Body of pancreas (tissue), 4 donors: ENCODE results near the gene NPTX1. TPM values are rescaled to one million over a fixed set of nuclear protein-coding genes. Genes with fewer than 3 reads are reported as not detected.

ENCODE experiments used
- ATAC-seq: fragments of 150-250 bp; one replicate; pipeline ENCODE4 v1.9.1; 2016
- DNase-seq, 4 donors: peaks; one replicate each; pipeline ENCODE4 v3.0.0-alpha.2; 2019
- H3K27ac ChIP-seq, 4 donors: fragments of 200-600 bp; sonication (generic); 1 replicate in 3 of 4; 2 replicates in 1 of 4; pipeline versions ENCODE4 v1.5.1 to v1.6.1; 2016 to 2019; ENCODE audit warnings: mild to moderate bottlenecking in 1 of 4, mixed read lengths in 1 of 4, moderate library complexity in 1 of 4
- H3K27me3 ChIP-seq, 2 donors: fragments of 200-600 bp; sonication (generic); one replicate each; pipeline ENCODE4 v1.6.0; 2016; ENCODE audit warnings: mild to moderate bottlenecking in 1 of 2
- H3K36me3 ChIP-seq, 2 donors: fragments of 200-600 bp; sonication (generic); replicated peaks in 1 of 2; 2 replicates each; pipeline ENCODE4 v1.5.1; 2016; ENCODE audit warnings: low read depth in 2 of 2; ENCODE audit not compliant: insufficient read depth in 1 of 2
- H3K4me1 ChIP-seq: fragments of 200-600 bp; sonication (generic); one replicate; pipeline ENCODE4 v1.6.0; 2016
- H3K4me3 ChIP-seq, 2 donors: fragments of 200-600 bp; sonication (generic); 1 replicate in 1 of 2; 2 replicates in 1 of 2; pipeline ENCODE4 v1.5.1; 2016 to 2019
- H3K9me3 ChIP-seq, 3 donors: fragments of 200-600 bp; sonication (generic); 1 replicate in 2 of 3; 2 replicates in 1 of 3; pipeline ENCODE4 v1.5.1; 2016
- POLR2A ChIP-seq, 3 donors: fragments of 450-650 bp; IDR thresholded peaks; one replicate each; pipeline ENCODE4 v1.6.1; 2016; ENCODE audit warnings: antibody characterized with exemption in 3 of 3, mild to moderate bottlenecking in 2 of 3
- WGBS, 2 donors: methylation state at CpG; one replicate each; pipeline ENCODE4 v1.1.5; 2017; 5-methylcytosine and 5-hydroxymethylcytosine counted together
- intact Hi-C: fragments of 100-400 bp; cut with DNase I; formaldehyde crosslinking; loops from one replicate; pipeline ENCODE4 v1.15.1; 2023
- total RNA-seq, 2 donors: library from RNA; depleted of rRNA; stranded (reverse); fragments of >200 nt; gene quantifications; one replicate each; pipeline ENCODE4 v1.1.0, GENCODE V29; 2016
- TF ChIP-seq, protein P1 (sequence below), 7 experiments: fragments of 450-650 bp in 4 of 7; fragments of 200-600 bp in 3 of 7; sonication (generic) in 3 of 7; IDR thresholded peaks; one replicate each; pipeline ENCODE4 v1.5.1; 2016 to 2019; ENCODE audit warnings: antibody characterized with exemption in 7 of 7

The NPTX1 gene
- total RNA-seq, 2 donors from 2014 or later, result 0.26 TPM; not detected in 1

DNA sequence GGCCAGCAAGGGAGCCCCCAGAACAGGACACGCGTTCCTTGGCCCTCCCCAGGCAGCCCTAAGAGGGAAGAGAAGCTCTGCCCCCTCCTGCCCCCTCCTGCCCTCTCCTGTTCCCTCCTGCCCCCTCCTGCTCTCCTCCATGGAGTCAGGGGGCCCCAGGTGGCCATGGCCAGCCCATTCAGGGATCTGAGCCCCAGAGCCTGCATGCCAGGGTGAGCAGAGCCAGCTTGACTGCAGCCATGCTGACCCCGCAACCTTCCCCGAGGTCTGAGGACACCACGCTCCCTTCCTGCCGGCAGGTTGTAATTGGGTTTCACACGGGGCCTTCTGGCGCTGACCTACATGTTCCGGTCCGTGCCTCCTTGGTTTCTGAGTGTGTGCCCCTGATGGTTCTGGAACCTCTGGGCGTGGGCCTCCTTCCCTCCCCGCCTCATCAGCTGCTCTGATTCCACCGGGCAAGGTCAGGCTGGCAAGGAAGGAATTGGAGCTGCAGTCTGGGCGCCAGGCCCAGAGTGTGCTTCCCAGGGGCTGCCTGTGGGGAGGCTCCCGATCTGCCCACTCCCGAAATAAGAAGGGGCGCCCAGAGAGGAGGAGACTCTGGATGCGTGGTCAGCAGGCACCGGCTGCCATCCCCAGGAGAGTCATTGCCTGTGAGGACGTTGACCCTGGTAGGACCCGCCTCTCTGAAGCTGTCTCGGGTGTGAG lies 23.7 kb upstream of the NPTX1 start:
- WGBS, 2 donors, result 56 to 66% methylated on average over 4 to 22 of the region's 22 CpGs

GRCh38 chr17:80499560-80499959 lies 23.2 kb upstream of the NPTX1 start:
- WGBS, 2 donors, result 46 to 67% methylated on average over 9 of the region's 9 CpGs
- no peak overlapping the region for H3K4me3 ChIP-seq
- H3K27me3 ChIP-seq, result no peaks in the 10 kb centered on the region
- no peaks in the 10 kb centered on the region for H3K9me3 ChIP-seq
- no peak overlapping the region for H3K27ac ChIP-seq
- TF ChIP-seq, protein P1, sequence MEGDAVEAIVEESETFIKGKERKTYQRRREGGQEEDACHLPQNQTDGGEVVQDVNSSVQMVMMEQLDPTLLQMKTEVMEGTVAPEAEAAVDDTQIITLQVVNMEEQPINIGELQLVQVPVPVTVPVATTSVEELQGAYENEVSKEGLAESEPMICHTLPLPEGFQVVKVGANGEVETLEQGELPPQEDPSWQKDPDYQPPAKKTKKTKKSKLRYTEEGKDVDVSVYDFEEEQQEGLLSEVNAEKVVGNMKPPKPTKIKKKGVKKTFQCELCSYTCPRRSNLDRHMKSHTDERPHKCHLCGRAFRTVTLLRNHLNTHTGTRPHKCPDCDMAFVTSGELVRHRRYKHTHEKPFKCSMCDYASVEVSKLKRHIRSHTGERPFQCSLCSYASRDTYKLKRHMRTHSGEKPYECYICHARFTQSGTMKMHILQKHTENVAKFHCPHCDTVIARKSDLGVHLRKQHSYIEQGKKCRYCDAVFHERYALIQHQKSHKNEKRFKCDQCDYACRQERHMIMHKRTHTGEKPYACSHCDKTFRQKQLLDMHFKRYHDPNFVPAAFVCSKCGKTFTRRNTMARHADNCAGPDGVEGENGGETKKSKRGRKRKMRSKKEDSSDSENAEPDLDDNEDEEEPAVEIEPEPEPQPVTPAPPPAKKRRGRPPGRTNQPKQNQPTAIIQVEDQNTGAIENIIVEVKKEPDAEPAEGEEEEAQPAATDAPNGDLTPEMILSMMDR (IDR thresholded peaks at IDR 0.05), result no peak
- TF ChIP-seq POLR2A (IDR thresholded peaks at IDR 0.05), result no peak
- no peaks in the 10 kb centered on the region for H3K36me3 ChIP-seq
- DNase-seq (no peak), ATAC-seq (no peak)
- no peaks in the 10 kb centered on the region for H3K4me1 ChIP-seq
- intact Hi-C loops, result no loop called here

More for the DNA sequence above, 23.7 kb upstream of the NPTX1 start:
- DNase-seq (no peak), ATAC-seq (no peak)
- Histone ChIP-seq H3K4me3 (no peak overlapping the region), H3K27ac (no peak overlapping the region), H3K27me3 (no peaks in the 10 kb centered on the region), H3K36me3 (no peaks in the 10 kb centered on the region), H3K9me3 (no peaks in the 10 kb centered on the region), H3K4me1 (no peaks in the 10 kb centered on the region)
- intact Hi-C loops, result no loop called here
- TF ChIP-seq, protein P1 (IDR thresholded peaks at IDR 0.05), result no peak
- TF ChIP-seq POLR2A (IDR thresholded peaks at IDR 0.05), result no peak

GRCh38 chr17:80498920-80499410 lies 22.6 kb upstream of the NPTX1 start:
- Histone ChIP-seq H3K9me3 (no peaks in the 10 kb centered on the region), H3K4me1 (no peaks in the 10 kb centered on the region), H3K36me3 (no peaks in the 10 kb centered on the region), H3K4me3 (no peak overlapping the region), H3K27me3 (no peaks in the 10 kb centered on the region), H3K27ac (no peak overlapping the region)
- 13 to 72% methylated on average over 2 to 11 of the region's 11 CpGs for WGBS, 2 donors
- TF ChIP-seq, protein P1 (IDR thresholded peaks at IDR 0.05), result no peak
- TF ChIP-seq POLR2A (IDR thresholded peaks at IDR 0.05), result no peak
- no peak for DNase-seq
- no peak for ATAC-seq
- intact Hi-C loops, result no loop called here

DNA sequence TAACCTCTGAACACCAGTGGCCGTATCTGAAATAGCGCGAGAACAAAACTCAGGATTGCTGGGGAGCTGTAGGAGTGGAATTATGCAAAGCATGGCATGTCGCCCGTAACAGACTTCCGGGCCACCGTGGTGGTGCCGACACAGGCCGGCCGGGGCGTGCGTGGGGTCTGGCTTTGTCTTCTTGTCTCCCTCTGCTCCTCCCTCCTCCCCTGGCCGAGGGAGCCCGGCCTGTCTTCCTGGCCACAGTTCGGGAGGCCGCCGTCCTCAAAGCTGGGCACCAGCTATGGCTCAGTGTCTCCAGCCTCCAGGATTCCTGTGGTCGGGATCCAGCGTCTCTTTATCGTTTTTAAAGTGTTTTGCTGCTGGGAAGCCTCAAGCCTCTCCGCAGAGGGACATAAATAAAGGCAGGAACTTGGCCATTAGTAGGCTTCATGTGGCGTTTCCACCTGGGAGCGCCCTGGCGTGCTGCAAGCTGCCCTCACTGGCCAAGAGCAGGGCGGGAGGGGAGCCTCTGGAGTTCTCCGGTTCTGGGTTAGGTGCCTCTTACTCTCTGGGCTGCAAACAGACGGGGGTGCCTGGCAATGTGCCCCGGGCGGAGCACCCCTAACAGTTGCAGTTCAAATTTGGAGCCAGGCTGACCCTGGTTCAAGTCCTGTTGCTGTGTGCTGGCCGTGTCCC lies 22.0 kb upstream of the NPTX1 start:
- no peaks in the 10 kb centered on the region for H3K4me1 ChIP-seq
- 51 to 66% methylated on average over 7 to 29 of the region's 30 CpGs for WGBS, 2 donors
- no peaks in the 10 kb centered on the region for H3K36me3 ChIP-seq
- H3K9me3 ChIP-seq, result no peaks in the 10 kb centered on the region
- H3K4me3 ChIP-seq, result no peak overlapping the region
- H3K27me3 ChIP-seq, result no peaks in the 10 kb centered on the region
- ATAC-seq, result peak; percentile 36
- intact Hi-C loops, result no loop called here
- TF ChIP-seq, protein P1 (IDR thresholded peaks at IDR 0.05), result no peak
- TF ChIP-seq POLR2A (IDR thresholded peaks at IDR 0.05), result no peak
- H3K27ac ChIP-seq, result no peak overlapping the region
- peak in 3 of 4 donors; percentile 36 to 40 (median 38) for DNase-seq
